ENCODE results near the gene GBE1.

DNA sequence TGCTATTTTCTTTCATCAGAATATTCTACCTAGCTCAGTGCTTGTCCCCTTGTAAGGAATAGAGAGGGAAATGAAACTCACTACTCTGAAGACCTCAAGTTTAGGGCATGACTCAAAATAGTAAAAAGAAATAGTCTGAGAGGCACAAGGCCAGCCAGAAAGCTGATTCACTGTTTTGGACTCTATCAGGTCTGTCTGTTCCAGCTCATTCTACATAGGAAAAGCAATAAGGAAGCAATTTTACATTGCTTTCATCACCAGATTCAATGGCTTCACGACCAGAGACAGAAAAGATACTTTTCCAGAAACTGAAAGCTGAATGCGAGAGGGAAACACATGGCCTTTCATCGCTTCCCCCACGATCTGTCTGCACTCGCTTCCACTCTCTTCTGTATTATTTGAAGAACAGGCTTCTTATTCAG, 276.0 kb downstream of the GBE1 start:
- no peak for TF ChIP-seq CTCF (conservative IDR thresholded peaks at IDR 0.05; ENCODE audit: low read length)
- TF ChIP-seq EZH2phosphoT487 (IDR thresholded peaks at IDR 0.05; ENCODE audit: borderline replicate concordance), result no peak

All from Loucy (cell line).